Activated CD8-positive, alpha-beta T cell treated with anti-CD3 and anti-CD28 coated beads for 36 hours (primary cell): ENCODE results near the gene FOXP1. TPM values are rescaled to one million over a fixed set of nuclear protein-coding genes. Genes with fewer than 3 reads are reported as not detected.

Source experiments
- ATAC-seq: fragments of 200-7000 bp; cut with Tn5 transposase; one replicate; pipeline ENCODE4 v1.10.0; 2021; ENCODE audit warnings: mild to moderate bottlenecking, moderate library complexity
- CTCF ChIA-PET: fragments of 350-600 bp; sonication (Branson Sonifier 250); formaldehyde crosslinking; loops from one replicate; lab custom pipeline; 2021; ENCODE audit warnings: antibody characterized with exemption; lab: Charles Lee
- POLR2A ChIA-PET: fragments of 350-600 bp; sonication (Branson Sonifier 250); formaldehyde crosslinking; loops from one replicate; lab custom pipeline; 2021; ENCODE audit warnings: antibody characterized with exemption; lab: Charles Lee
- DNase-seq: peaks from one replicate; pipeline ENCODE4 v3.0.0-alpha.2; 2020
- H3K27ac Mint-ChIP-seq: one replicate; pipeline ENCODE4 v1.8.0; 2021; ENCODE audit warnings: mild to moderate bottlenecking, mixed read lengths
- H3K27me3 Mint-ChIP-seq: one replicate; pipeline ENCODE4 v1.8.0; 2021; ENCODE audit warnings: mixed read lengths
- H3K36me3 Mint-ChIP-seq: one replicate; pipeline ENCODE4 v1.8.0; 2021; ENCODE audit warnings: low read depth, mixed read lengths
- H3K4me1 Mint-ChIP-seq: one replicate; pipeline ENCODE4 v1.8.0; 2021; ENCODE audit warnings: low read depth, mixed read lengths
- H3K4me3 Mint-ChIP-seq: one replicate; pipeline ENCODE4 v1.8.0; 2021; ENCODE audit warnings: mild to moderate bottlenecking, moderate library complexity, mixed read lengths
- H3K9me3 Mint-ChIP-seq: one replicate; pipeline ENCODE4 v1.8.0; 2021; ENCODE audit warnings: mixed read lengths
- intact Hi-C: fragments of 100-400 bp; cut with micrococcal nuclease; formaldehyde crosslinking; loops from one replicate; pipeline ENCODE4 v1.10.0; 2022
- total RNA-seq, 2 experiments: library from RNA; stranded (reverse); gene quantifications; one replicate each; pipeline ENCODE4 v1.2.3, GENCODE V29; 2021
- TF ChIP-seq, protein P1 (sequence below): fragments of 200-600 bp; IDR thresholded peaks from one replicate; pipeline ENCODE4 v1.8.0; 2022; ENCODE audit warnings: antibody characterized with exemption, mild to moderate bottlenecking

The FOXP1 gene
- total RNA-seq, 2 experiments from 2014 or later = 145 to 153 TPM

DNA sequence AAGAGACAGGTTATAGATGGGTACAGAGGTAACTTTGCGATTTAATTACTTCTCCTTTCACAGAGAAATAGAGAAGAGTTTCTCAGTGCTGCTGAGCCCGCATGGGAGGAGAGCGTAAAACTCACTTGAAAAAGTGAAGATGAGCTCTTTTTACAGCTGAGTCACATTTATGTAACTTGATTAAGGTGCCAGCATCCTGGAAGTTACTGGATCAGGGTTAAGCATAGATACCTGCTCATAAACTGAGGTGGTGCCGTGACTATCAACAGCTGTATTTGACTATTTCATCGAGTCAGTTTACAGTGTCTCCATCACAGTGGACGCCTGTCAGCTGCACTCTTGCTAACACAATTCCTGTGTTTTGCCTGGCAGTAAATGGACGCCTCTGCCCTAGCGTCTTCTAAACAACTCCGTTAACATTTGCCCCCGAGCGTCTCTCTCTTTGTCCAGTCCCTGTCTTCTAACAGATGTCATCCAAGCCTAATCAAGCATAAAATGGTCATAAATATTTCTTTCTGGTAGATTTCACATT, 414.6 kb downstream of the FOXP1 start:
- H3K9me3 Mint-ChIP-seq = peaks cover 2% of the 10 kb centered on the region
- H3K36me3 Mint-ChIP-seq = peaks cover 60% of the 10 kb centered on the region
- H3K4me3 Mint-ChIP-seq = no peak overlapping the region
- ChIA-PET POLR2A (no interaction called here), CTCF (interaction anchor here (0.7 kb wide), 1 partner anchor 107 kb away, joined by 3 read pairs; no protein-coding TSS in a partner anchor)
- TF ChIP-seq, protein P1, sequence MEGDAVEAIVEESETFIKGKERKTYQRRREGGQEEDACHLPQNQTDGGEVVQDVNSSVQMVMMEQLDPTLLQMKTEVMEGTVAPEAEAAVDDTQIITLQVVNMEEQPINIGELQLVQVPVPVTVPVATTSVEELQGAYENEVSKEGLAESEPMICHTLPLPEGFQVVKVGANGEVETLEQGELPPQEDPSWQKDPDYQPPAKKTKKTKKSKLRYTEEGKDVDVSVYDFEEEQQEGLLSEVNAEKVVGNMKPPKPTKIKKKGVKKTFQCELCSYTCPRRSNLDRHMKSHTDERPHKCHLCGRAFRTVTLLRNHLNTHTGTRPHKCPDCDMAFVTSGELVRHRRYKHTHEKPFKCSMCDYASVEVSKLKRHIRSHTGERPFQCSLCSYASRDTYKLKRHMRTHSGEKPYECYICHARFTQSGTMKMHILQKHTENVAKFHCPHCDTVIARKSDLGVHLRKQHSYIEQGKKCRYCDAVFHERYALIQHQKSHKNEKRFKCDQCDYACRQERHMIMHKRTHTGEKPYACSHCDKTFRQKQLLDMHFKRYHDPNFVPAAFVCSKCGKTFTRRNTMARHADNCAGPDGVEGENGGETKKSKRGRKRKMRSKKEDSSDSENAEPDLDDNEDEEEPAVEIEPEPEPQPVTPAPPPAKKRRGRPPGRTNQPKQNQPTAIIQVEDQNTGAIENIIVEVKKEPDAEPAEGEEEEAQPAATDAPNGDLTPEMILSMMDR = no peak
- DNase-seq = no peak
- peak overlapping the region; percentile 53 for H3K27ac Mint-ChIP-seq
- ATAC-seq = peak; percentile 24
- H3K27me3 Mint-ChIP-seq = no peaks in the 10 kb centered on the region
- intact Hi-C loops = no loop called here
- H3K4me1 Mint-ChIP-seq = peaks cover 48% of the 10 kb centered on the region

DNA sequence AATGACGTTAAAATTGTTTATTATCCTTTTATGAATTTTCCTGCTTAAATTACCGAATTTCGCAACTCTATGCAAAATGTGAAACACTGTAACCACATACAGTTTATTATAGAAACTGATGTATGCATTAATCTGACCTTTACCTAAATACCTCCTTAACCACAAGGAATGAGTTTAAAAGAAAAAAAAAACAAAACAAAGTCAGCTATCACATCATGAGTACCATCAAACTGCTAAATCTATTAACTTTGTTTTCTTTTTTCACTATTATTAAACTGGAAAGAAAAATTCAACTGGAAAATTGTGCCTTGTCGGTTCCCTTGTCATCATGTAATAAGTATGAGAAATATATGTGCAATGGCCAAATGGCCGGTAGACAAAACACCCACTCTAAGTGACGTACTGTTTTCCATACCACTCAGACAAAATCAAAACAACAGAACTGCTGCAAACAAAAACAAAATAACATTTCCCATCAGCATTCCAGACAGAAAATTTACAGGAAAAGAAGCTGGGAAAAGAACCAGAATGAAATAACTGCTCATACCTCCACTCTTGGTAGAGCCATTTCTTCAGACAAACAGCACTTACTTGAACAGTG, 415.3 kb downstream of the FOXP1 start:
- H3K4me3 Mint-ChIP-seq = no peak overlapping the region
- H3K27ac Mint-ChIP-seq = peak overlapping the region; percentile 53
- H3K36me3 Mint-ChIP-seq = peaks cover 53% of the 10 kb centered on the region
- ATAC-seq (no peak), DNase-seq (no peak)
- no peaks in the 10 kb centered on the region for H3K27me3 Mint-ChIP-seq
- TF ChIP-seq, protein P1 = no peak
- intact Hi-C loops = no loop called here
- ChIA-PET POLR2A (no interaction called here), CTCF (interaction anchor here (1.0 to 1.3 kb wide), 2 partner anchors 9 to 76 kb away, joined by 3 read pairs; no protein-coding TSS in a partner anchor)
- peaks cover 48% of the 10 kb centered on the region for H3K4me1 Mint-ChIP-seq
- H3K9me3 Mint-ChIP-seq = peaks cover 2% of the 10 kb centered on the region

DNA sequence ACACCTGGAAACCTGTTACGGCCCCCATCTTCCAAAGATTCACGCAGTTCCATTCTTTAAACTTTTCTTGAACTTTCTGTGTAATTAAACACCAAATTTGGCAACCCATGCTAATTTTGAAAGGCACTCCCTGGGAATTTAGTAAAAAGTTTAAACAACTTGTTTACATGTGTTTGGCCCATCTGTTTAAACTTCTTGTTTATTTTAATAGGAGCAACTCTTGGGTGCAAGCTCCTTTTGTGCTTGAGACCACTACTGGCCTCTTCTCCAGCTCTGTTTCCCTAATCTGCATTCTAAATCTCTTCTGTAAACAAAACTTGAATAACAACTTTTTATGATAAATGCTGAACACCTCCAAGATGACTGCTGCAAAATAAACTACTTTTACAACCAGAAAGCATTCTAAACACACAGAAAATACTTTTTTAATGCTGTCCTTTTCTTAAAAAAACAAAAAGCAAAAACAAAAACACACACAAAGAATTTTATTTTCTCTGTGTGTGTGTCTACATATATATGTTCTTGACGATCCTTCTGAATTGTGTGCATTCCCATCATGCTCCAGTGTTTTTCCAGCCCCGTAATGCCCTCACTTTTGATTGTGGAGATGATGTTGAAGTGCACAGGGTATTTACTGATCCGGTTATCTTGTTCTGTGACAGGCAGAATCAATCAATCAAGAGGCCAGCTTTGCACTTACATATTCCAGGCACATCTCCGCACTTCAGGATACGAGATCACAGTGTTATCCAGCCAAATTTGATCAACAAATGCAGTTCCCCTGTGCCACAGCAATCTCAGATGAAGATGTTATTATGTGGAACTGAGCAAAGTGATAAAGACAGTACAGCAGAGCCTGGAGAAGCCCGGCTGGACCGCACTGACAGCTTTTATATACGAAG, 416.9 kb downstream of the FOXP1 start:
- Mint-ChIP-seq H3K27me3 (no peaks in the 10 kb centered on the region), H3K27ac (no peak overlapping the region), H3K4me1 (peaks cover 59% of the 10 kb centered on the region), H3K4me3 (no peak overlapping the region), H3K9me3 (peaks cover 2% of the 10 kb centered on the region), H3K36me3 (peaks cover 55% of the 10 kb centered on the region)
- TF ChIP-seq, protein P1 = no peak
- intact Hi-C loops = no loop called here
- no peak for DNase-seq
- POLR2A ChIA-PET = interaction anchor here (0.6 to 1.5 kb wide), 2 partner anchors 83 to 532 kb away, joined by 4 read pairs; no protein-coding TSS in a partner anchor
- no peak for ATAC-seq
- CTCF ChIA-PET = interaction anchor here (1.2 to 1.3 kb wide), 2 partner anchors 9 to 10 kb away, joined by 3 read pairs; no protein-coding TSS in a partner anchor

DNA sequence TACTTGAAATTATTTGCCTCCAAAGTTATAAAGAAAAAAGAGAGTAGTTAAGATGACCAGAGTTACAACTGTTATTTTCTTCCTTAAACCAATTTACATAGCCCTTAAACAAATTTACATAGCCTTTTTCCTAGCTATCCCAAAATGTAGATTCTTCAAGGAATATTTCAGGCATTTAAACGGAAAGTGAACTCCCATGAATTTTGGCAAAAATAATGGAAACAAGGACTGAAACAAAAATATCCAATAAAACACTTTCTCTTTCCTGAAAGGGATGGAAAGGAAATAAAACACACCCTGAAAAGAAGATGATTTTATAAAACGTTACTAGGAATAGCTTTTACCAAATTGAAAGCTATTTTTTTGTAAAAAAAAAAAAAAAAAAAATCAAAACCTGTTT, 418.6 kb downstream of the FOXP1 start:
- H3K36me3 Mint-ChIP-seq = peaks cover 55% of the 10 kb centered on the region
- CTCF ChIA-PET = interaction anchor here (1.1 to 1.5 kb wide), 2 partner anchors 11 to 26 kb away, joined by 3 to 4 read pairs; no protein-coding TSS in a partner anchor

More for the DNA sequence above, 418.6 kb downstream of the FOXP1 start:
- Mint-ChIP-seq H3K27ac (no peak overlapping the region), H3K4me1 (peaks cover 62% of the 10 kb centered on the region), H3K27me3 (no peaks in the 10 kb centered on the region), H3K9me3 (peaks cover 12% of the 10 kb centered on the region), H3K4me3 (no peak overlapping the region)
- intact Hi-C loops = no loop called here
- TF ChIP-seq, protein P1 = no peak
- ATAC-seq = no peak
- DNase-seq = no peak
- POLR2A ChIA-PET = interaction anchor here (0.9 to 1.1 kb wide), 2 partner anchors 20 to 33 kb away, joined by 3 read pairs; no protein-coding TSS in a partner anchor
